Stomach (tissue), 4 donors: Measurements from ENCODE around the gene TAF13.

ENCODE experiments used
- EP300 ChIP-seq: sonication (generic); formaldehyde crosslinking; IDR thresholded peaks from one replicate; pipeline ENCODE4 v1.6.1; 2017; ENCODE audit warnings: antibody characterized with exemption
- POLR2A ChIP-seq, 4 donors: fragments of 450-650 bp; IDR thresholded peaks; one replicate each; pipeline ENCODE4 v1.6.1; 2016; ENCODE audit warnings: antibody characterized with exemption in 4 of 4, control low read depth in 2 of 4, mild to moderate bottlenecking in 1 of 4, moderate library complexity in 1 of 4
- POLR2AphosphoS5 ChIP-seq, 3 donors: sonication (generic); formaldehyde crosslinking; IDR thresholded peaks; one replicate each; pipeline ENCODE4 v1.6.1; 2016; ENCODE audit warnings: antibody characterized with exemption in 3 of 3
- TF ChIP-seq, protein P1 (sequence below), 7 experiments: fragments of 450-650 bp in 4 of 7; fragments of 200-600 bp in 3 of 7; sonication (generic) in 3 of 7; IDR thresholded peaks; one replicate each; pipeline ENCODE4 v1.5.1; 2016 to 2019; ENCODE audit warnings: antibody characterized with exemption in 7 of 7, control low read depth in 2 of 7, mild to moderate bottlenecking in 1 of 7

DNA sequence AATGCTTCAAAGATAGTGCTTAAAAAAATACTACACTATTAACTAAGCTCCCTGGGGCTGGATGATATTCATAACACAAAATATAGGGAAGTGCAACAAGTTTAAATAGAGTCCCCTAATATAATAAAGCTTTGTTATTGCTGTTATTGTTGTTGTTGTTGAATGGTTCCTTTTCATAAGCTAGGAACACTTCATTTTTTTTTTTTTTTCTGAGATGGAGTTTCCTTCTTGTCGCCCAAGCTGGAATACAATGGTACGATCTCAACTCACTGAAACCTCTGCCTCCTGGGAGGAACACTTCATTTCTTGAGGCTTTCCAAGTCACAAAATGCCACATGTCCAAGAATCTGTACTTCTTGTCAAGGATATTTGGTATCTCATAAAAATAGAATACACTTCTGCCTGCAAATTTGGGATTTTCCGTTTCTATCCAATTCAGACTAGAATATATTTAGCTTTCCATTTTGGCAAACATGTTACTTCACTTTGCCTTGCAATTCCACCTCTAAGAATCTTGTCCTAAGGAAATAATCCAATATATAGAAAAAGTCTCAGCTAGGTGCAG, 55.0 kb downstream of the TAF13 start:
- TF ChIP-seq, protein P1, sequence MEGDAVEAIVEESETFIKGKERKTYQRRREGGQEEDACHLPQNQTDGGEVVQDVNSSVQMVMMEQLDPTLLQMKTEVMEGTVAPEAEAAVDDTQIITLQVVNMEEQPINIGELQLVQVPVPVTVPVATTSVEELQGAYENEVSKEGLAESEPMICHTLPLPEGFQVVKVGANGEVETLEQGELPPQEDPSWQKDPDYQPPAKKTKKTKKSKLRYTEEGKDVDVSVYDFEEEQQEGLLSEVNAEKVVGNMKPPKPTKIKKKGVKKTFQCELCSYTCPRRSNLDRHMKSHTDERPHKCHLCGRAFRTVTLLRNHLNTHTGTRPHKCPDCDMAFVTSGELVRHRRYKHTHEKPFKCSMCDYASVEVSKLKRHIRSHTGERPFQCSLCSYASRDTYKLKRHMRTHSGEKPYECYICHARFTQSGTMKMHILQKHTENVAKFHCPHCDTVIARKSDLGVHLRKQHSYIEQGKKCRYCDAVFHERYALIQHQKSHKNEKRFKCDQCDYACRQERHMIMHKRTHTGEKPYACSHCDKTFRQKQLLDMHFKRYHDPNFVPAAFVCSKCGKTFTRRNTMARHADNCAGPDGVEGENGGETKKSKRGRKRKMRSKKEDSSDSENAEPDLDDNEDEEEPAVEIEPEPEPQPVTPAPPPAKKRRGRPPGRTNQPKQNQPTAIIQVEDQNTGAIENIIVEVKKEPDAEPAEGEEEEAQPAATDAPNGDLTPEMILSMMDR (IDR thresholded peaks at IDR 0.05): no peak
- TF ChIP-seq EP300 (no peak), POLR2AphosphoS5 (IDR thresholded peaks at IDR 0.05) (no peak), POLR2A (IDR thresholded peaks at IDR 0.05) (no peak)
